Peyer's patch (tissue), 4 donors: Measurements from ENCODE around the gene DHRS3. TPM values are rescaled to one million over a fixed set of nuclear protein-coding genes. Genes with fewer than 3 reads are reported as not detected.

Experiments
- DNase-seq, 3 donors: peaks; one replicate each; pipeline ENCODE4 v3.0.0-alpha.2; 2017 to 2019
- H3K27ac ChIP-seq, 4 donors: fragments of 200-600 bp; sonication (generic); one replicate each; pipeline ENCODE4 v1.5.1; 2016 to 2019
- H3K27me3 ChIP-seq, 2 donors: fragments of 200-600 bp; sonication (generic); one replicate each; pipeline ENCODE4 v1.5.1; 2019
- H3K36me3 ChIP-seq, 3 donors: fragments of 200-600 bp; sonication (generic); one replicate each; pipeline ENCODE4 v1.5.1; 2016 to 2019
- H3K4me1 ChIP-seq, 4 donors: fragments of 200-600 bp; sonication (generic); one replicate each; pipeline ENCODE4 v1.5.1; 2016 to 2019
- H3K4me3 ChIP-seq, 4 donors: fragments of 200-600 bp; sonication (generic); 1 replicate in 3 of 4; 2 replicates in 1 of 4; pipeline ENCODE4 v1.5.1; 2016 to 2019; ENCODE audit warnings: mild to moderate bottlenecking in 1 of 4
- H3K9me3 ChIP-seq, 4 donors: fragments of 200-600 bp; sonication (generic); one replicate each; pipeline ENCODE4 v1.5.1; 2016 to 2019; ENCODE audit warnings: mild to moderate bottlenecking in 1 of 4
- POLR2A ChIP-seq, 2 donors: fragments of 450-650 bp; IDR thresholded peaks; one replicate each; pipeline ENCODE4 v1.5.1; 2017; ENCODE audit warnings: antibody characterized with exemption in 2 of 2, mild to moderate bottlenecking in 2 of 2, moderate library complexity in 2 of 2
- total RNA-seq, 4 donors: library from RNA; depleted of rRNA; stranded (reverse); fragments of >200 nt; gene quantifications; one replicate each; pipeline ENCODE4 v1.1.0, GENCODE V29; 2016
- TF ChIP-seq, protein P1 (sequence below), 6 experiments: fragments of 450-650 bp in 4 of 6; fragments of 200-600 bp in 2 of 6; sonication (generic) in 1 of 6; IDR thresholded peaks; one replicate each; pipeline ENCODE4 v1.5.1; 2017 to 2019; ENCODE audit warnings: antibody characterized with exemption in 6 of 6, mild to moderate bottlenecking in 3 of 6, moderate library complexity in 1 of 6

DHRS3 gene
- total RNA-seq, 4 donors from 2014 or later, result 34.7 to 179 (median 108) TPM

DNA sequence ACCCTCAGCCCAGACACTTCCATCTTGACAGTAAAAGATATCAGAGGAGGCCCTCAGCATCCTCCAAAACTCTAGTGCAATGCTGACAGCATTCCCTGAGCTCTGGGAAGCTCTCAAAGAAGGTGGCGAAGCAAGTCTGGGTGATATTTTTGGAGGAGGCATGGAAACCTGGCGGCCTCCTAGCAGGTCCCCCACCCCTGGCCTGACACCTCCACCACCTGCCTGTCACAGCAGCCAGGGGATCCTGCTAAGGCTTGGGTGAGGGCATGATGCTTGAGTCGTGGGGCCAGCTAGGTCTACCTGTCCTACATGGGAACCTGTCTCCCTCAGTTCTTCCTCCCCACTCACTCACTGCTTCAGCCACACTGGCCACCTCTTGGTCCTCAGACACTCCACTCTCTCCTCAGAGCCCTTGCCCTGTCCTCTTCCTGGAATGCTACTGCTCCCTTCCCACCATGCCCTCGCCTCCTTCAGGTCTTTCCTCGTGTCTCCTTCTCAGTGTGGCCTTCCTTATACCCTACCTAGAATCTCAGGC lies 8.5 kb downstream of the DHRS3 start:
- Histone ChIP-seq H3K27ac (peak overlapping the region in 1 of 4 donors; percentile 13), H3K36me3 (peaks cover 0 to 31% (median 0%) of the 10 kb centered on the region in 3 donors), H3K4me3 (no peak overlapping the region), H3K4me1 (peaks cover 0 to 36% (median 2%) of the 10 kb centered on the region in 4 donors), H3K9me3 (no peaks in the 10 kb centered on the region), H3K27me3 (no peaks in the 10 kb centered on the region)
- no peak for DNase-seq
- TF ChIP-seq, protein P1, sequence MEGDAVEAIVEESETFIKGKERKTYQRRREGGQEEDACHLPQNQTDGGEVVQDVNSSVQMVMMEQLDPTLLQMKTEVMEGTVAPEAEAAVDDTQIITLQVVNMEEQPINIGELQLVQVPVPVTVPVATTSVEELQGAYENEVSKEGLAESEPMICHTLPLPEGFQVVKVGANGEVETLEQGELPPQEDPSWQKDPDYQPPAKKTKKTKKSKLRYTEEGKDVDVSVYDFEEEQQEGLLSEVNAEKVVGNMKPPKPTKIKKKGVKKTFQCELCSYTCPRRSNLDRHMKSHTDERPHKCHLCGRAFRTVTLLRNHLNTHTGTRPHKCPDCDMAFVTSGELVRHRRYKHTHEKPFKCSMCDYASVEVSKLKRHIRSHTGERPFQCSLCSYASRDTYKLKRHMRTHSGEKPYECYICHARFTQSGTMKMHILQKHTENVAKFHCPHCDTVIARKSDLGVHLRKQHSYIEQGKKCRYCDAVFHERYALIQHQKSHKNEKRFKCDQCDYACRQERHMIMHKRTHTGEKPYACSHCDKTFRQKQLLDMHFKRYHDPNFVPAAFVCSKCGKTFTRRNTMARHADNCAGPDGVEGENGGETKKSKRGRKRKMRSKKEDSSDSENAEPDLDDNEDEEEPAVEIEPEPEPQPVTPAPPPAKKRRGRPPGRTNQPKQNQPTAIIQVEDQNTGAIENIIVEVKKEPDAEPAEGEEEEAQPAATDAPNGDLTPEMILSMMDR (IDR thresholded peaks at IDR 0.05), result no peak
- no peak for TF ChIP-seq POLR2A (IDR thresholded peaks at IDR 0.05)

DNA sequence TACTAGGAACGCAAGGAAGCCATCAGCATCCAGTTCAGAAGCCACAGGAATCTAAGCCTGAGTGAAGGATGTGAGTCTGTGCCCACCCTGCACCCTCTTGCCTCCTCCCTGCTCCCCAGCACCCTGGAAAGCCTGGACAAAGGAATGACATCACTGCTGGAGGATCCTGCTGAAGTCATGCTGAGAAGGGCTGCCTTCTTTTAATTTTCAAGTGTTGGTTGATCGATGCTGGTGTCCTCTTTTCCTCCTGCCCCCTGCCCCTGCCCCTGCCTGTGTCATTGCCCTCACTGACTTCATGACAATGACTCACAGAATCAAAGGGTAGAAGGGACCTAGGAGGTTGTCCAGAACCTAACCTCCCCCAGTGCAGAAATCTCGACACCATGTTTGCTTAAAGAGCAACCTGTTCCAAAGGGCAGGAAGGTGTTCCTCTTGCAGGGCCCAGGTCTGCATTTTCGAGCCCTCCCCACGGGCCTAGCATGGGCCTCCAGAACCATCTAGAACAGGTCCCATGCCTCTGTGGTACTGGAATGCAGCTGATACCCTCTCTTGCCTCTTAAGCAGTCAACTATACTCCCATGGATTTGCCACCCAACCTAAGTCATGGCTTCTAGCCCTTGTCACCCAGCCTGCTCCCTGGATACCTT lies 9.6 kb downstream of the DHRS3 start:
- Histone ChIP-seq H3K27me3 (no peaks in the 10 kb centered on the region), H3K27ac (peak overlapping the region in 1 of 4 donors; percentile 13), H3K9me3 (no peaks in the 10 kb centered on the region), H3K36me3 (peaks cover 0 to 31% (median 0%) of the 10 kb centered on the region in 3 donors), H3K4me3 (no peak overlapping the region), H3K4me1 (peaks cover 0 to 36% (median 0%) of the 10 kb centered on the region in 4 donors)
- no peak for DNase-seq
- no peak for TF ChIP-seq POLR2A (IDR thresholded peaks at IDR 0.05)
- TF ChIP-seq, protein P1 (IDR thresholded peaks at IDR 0.05), result no peak

DNA sequence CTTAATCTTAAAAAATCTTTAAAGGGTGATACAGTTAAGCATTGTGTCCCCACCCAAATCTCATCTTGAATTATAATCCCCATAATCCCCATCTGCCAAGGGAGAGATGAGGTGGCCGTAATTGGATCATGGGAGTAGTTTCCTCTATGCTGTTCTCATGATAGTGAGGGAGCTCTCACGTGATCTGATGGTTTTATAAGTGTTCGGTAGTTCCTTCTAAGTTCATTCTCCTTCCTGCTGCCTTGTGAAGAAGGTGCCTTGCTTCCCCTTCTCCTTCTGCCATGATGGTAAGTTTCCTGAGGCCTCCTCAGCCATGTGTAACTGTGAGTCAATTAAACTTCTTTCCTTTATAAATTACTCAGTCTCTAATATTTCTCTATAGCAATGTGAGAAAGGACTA lies 10.7 kb downstream of the DHRS3 start:
- Histone ChIP-seq H3K4me1 (peaks cover 0 to 39% (median under 1%) of the 10 kb centered on the region in 4 donors), H3K27ac (no peak overlapping the region), H3K36me3 (peaks cover 0 to 24% (median 0%) of the 10 kb centered on the region in 3 donors), H3K4me3 (no peak overlapping the region), H3K27me3 (no peaks in the 10 kb centered on the region), H3K9me3 (no peaks in the 10 kb centered on the region)
- no peak for DNase-seq
- TF ChIP-seq, protein P1 (IDR thresholded peaks at IDR 0.05), result no peak
- no peak for TF ChIP-seq POLR2A (IDR thresholded peaks at IDR 0.05)

DNA sequence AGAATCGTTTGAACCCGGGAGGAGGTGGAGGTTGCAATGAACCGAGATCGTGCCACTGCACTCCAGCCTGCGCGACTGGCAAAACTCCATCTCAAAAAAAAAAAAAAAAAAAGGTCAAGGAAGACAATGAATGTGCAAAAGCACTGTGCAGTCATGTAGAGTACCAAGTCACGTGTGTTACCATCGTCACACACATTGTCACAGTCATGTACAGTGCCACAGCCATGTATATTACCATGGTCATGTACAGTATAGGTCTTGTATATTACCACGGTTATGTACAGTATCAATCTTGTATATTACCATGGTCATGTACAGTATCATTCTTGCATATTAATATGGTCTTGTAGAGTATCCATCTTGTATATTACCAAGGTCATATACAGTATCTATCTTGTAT lies 13.0 kb downstream of the DHRS3 start:
- Histone ChIP-seq H3K4me3 (no peak overlapping the region), H3K27me3 (no peaks in the 10 kb centered on the region), H3K9me3 (no peaks in the 10 kb centered on the region), H3K36me3 (peaks cover 0 to 14% (median 0%) of the 10 kb centered on the region in 3 donors), H3K27ac (peak overlapping the region in 2 of 4 donors; percentile 61 to 66), H3K4me1 (peaks cover 0 to 53% (median 13%) of the 10 kb centered on the region in 4 donors)
- no peak for DNase-seq
- TF ChIP-seq, protein P1 (IDR thresholded peaks at IDR 0.05), result no peak
- TF ChIP-seq POLR2A (IDR thresholded peaks at IDR 0.05), result no peak

DNA sequence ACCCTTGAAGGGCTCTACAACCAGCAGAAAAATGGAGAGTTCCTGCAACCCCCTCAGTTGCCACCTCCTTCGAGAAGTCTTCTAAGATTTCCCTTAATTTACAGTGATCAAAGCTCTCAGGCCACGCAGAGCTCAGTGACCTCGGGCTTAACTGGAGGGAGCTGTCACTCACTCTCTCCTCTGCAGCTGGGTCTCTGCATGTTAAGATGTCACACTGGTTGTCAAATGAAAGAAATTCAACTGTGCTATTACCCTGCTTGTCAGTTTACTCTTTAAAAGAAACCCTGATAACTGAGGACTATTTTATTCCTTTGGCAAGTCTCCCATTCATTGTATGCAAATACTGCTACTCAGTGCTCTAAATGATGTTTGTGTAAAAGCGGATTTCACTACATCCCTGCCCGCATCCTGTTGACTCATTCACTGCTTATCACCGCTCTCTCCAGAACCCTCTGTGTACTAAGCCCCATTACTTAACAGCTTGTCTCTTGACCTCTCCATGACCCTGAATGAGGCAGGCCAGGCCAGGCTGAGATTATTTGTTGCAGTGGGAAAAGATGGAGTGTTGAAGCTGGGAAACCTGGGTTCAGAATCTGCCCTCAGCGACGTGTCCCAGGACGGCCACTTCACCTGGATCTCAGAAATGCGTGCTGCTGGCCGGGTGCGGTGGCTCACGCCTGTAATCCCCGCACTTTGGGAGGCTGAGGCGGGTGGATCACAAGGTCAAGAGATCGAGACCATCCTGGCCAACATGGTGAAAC lies 13.7 kb downstream of the DHRS3 start:
- Histone ChIP-seq H3K4me3 (no peak overlapping the region), H3K4me1 (peaks cover 0 to 60% (median 13%) of the 10 kb centered on the region in 4 donors), H3K27ac (peak overlapping the region; percentile 31 to 66 (median 56)), H3K9me3 (no peaks in the 10 kb centered on the region), H3K36me3 (peaks cover 0 to 14% (median 0%) of the 10 kb centered on the region in 3 donors), H3K27me3 (no peaks in the 10 kb centered on the region)
- TF ChIP-seq POLR2A (IDR thresholded peaks at IDR 0.05), result no peak
- TF ChIP-seq, protein P1 (IDR thresholded peaks at IDR 0.05), result no peak
- peak in 2 of 3 donors; percentile 70 to 86 for DNase-seq
